Femur (tissue), 1 donor: ENCODE results near the gene BAZ2B.

ENCODE experiments used
- DNase-seq: peaks from one replicate; pipeline ENCODE4 v3.0.0-alpha.2; 2017

BAZ2B gene

DNA sequence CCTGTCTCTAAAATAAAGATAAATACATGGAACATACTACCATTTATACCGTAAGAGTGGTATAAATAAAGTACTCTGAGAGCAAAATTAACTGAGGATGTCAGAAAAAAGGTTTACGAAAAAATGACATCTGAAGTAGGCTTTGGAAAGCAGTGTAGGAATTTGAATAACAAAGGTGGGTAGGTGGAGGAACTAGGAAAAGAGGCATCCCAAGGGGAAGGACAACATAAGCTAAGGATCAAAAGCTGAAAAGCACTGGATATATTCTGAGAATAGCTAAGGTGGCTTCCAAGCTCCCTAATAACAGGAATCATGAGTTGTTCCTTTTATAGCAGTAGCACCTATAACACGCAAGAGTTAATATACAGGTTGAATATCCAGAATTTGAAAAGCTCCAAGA lies 91.3 kb downstream of the BAZ2B start:
- DNase-seq, result no peak

DNA sequence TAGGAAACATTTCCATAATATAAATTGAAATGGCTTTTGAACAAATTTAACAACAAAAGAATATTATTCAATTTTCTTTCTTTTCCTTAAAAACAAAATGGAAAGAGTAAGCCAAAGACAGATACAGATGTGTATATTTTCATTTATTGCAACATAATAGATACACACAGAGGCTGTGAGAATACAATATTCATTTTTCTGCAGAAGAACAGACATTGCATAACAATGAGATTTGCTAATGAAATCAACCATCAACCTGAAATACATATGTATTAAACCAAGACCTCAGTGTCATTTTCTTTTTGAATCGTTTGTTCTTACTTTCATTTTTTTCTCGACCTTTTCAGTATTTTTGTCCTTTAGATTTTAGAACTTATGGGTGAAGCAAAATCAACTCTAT lies 95.1 kb downstream of the BAZ2B start:
- DNase-seq, result no peak

DNA sequence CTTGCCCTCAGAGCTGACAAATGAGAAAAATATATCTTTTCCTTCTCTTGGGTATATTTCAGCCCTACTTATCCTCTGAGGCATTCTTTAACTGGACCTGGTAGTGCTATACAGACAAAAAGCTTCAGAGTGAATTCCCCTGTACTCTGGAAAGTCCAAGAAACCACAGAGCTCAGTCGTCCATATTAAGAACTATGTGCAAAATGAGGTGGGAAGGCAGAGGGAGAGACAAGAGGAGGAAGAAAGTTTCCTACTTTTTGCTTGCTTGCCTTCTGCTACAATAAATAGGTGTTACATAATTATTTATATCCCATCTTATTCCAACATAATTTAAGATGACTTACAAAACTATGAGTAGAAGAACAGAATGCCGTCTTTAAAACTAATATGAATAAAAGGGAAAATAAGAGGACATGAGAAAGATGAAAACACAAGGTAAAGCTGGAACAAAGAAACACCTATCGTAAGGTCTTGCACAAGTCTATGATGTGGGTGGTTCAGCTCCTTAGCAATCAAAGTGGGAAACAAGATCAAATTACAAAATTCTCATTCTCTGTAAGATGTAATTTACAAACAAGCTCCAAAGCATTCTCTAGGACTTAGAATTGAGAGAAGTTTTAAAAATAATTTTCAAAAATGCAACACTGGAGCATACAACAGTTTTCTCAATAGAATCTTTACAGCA lies 97.9 kb downstream of the BAZ2B start:
- DNase-seq, result no peak

DNA sequence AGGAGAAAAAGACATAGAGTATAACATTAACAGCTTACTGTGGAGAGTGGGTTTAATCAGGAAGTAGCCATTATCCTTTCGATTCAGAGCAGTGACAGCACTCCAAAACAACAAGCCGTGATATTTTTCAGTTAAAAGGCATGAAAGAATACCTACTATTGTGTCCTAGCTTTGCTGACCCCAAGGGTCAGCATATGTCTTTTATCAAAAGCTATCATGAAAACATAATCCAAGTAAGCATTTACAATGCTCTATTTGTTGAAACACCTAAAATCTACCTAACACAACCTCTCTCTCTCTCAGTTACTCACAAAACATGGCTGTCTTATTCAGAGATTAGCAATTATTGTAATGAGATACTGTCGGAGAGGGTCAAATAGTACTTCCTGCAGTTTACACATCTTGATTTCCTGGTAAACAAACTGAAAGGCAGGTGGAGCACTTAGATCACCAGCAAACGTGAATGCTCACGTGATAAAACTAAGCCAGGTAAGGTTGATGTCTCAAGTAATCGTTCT lies 100.0 kb downstream of the BAZ2B start:
- no peak for DNase-seq

DNA sequence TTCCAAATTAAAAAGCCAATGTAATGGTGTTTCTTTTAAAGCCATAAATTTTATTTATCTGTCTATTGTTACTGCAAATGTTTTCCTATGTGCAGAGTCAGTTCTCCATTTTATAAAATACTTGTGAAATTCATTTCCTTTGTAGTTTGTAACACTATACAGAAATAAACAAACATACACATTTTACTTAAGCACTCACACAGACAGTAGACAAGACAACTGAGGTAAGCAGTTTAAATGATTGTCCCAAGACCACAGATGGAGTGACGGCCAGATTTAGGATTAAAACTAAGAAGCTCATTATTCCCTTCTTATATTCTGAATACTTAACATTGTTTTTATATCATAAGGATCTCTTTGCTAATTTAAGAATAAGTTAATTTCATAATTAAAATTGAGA lies 100.9 kb downstream of the BAZ2B start:
- no peak for DNase-seq

DNA sequence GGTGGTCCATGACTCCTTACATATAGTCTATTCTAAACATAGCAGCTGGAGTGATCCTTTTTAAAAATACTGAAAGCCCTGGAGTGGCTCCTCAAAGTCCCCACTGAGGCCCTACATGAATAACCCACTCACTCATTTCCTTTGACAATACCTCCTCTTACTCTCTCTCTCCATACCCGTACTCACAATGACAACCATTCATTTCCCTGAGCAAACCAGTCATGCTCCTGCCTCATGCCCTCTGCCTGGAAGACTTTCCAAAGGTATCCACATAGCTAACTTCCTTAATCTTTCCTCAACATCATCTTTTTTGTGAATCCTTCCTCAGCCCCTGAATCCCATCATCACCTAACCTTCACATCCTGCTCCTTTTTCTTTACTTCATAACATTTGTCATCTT lies 102.6 kb downstream of the BAZ2B start:
- DNase-seq, result no peak

DNA sequence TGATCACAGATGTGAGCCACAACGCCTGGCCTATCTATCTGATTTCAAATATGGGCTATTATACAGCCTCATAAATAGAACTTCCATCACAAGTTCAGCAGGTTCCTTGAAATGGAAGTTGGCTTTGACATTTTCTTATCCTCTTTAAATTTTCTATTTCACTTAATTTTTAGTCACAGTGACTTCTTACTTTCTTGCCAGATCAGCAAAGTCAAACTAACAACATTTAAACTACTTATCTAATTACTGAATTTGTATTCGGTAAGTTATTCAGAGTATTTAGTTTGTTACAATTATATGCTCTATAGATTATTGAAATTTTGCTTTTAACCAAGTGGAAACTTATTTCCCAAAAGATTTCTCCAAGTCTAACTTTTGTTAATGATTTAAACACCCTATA lies 108.2 kb downstream of the BAZ2B start:
- DNase-seq, result no peak

DNA sequence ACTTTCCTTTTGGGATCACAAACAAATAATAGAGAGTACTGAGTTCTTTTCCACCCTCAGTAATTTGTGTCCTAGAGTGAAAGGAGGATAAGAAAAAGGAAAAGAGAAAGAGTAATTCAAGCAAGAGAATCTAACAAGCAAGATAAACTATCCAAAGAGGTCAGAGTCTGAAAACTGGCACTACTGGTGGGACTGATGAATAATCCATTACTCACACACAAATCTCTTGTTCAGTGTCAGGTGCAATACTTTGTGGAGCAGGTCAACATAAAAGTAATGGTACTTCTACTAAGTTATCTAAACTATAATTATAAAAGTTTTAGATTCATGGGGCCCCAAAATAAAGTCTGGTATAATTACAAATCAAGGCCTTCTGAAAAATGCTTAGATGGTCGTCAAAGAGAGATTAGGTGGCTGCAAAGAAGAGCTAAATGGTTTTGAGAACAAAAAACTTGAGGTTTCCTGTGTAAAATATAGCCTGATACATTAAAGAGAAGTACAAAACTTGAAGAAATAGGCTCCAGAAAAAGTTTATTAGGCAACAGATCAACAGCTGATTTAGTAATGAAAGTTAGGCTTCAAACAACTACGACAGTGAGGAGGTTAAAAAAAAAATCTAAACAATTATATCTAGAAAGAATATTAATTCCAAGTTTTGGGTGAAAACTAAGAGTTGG lies 109.4 kb downstream of the BAZ2B start:
- DNase-seq, result no peak

DNA sequence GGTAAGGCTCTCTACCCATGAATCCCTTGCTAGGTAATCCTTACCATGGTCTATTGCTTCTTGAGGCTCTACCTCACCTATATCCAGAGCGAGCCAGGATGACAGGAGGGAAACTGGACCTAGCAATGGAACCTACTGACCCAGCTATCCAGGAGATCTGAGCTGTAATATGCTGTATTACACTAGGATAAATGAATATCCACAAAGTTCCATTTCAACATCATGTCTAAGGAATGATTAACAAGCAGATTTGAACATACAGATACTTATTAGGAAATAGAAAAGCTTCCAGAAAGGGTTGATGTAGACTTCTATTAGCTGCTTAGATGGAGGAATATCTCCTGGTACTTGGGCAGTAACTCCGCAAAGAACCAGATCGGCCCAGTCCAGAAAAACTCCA lies 110.1 kb downstream of the BAZ2B start:
- no peak for DNase-seq

DNA sequence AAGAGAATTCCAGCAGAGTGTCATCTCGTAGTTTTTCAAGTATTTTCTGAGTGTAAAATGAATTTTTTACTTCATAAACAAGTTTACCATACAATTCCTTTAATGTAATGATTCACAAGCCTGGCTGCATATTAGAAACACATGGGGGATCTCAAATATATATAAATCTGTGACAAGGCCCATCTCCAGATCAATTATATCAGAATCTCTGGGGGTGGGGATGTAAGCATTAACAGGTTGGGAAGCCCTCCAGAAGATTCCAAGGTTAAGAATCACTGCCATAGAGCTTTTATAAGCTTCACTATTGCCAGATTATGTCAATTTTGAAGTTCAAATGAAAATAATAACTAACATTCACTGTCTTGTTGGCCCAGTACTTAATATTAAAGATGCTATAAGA lies 111.2 kb downstream of the BAZ2B start:
- no peak for DNase-seq

DNA sequence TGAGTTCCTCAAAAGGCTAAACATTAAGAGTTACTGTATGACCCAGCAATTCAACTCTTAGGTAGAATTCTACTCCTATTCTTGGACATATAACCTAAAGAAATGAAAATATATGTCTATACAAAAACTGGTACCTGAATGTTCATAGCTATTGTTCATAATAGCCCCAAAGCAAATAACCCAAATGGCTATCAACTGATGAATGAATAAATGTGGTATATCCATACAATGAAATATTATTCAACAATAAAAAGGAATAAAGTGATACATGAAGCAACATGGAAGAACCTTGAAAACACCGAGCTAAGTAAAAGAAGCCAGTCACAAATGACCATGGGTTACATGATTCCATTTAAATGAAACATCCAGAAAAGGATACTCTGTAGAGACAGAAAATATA lies 114.6 kb downstream of the BAZ2B start:
- DNase-seq, result no peak

DNA sequence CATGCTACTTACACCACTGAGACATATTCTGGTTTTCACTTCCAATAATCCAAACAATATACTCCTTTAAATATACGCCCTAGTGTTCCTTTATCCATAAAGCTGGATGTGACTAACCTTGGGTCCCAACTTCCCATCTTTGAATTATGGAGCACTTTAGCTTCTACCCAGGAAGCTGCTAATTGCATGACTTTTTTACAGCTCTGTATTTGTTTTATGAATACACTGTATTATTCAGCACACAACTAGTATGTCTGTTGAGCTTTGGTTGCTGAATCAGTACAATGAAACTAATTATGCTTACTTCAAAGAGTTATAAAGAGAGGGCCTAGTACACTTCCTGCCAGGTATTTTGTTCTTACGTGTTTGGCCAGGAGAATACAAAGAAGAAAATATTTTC lies 118.5 kb downstream of the BAZ2B start:
- DNase-seq, result no peak

DNA sequence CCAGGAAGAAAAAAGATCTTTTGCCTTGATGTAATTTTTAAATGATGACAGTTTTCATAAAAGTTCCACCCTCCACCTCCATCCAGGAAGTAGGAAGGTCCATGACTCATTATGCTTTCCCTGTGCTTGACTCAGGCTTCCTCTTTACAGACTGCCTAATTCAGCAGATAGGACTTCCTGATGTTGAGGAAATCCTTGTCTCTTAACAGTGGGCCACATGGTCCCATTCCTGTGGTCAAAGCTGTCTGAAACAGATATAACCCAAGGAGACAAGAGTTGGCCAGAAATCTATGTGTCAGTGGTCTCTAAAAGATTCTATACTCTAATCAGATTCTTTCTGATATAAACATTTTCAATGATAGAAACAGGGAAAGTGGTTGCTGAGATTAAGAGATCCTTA lies 119.1 kb downstream of the BAZ2B start:
- no peak for DNase-seq

DNA sequence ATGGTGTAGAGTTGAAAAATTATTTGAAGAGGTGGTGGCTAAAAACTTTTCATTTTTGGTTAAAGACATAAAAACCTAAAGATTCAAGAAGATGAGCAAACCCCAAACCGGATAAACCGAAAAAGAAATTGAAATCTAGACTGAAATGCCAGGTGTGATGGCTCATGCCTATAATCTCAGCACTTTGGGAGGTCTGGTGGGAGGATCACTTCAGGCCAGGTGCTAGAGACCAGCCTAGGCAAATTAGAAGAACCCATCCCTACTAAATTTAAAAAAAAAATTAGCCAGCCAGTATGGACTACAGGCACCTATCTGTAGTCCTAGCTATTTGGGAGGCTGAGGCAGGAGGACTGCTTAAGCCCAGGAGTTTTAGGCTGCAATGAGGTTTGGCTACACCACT lies 126.9 kb downstream of the BAZ2B start:
- no peak for DNase-seq

DNA sequence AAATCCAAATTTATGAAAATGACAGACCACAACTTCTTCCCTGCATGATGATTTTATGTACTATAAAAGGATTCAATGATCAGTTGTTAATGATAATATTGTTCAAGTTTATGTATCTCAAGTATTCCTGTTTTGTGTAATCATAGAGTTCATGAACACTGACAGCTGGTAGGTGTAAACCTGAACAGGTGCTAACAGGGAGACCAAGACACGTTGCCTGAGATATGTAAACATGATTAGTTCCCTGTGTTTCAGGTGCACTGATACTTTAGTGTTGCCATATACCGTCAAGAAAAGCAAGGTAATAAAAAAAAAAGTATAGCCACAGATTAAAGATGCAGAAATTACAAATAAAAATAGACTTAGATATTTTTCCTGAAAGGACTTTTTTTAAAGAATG lies 131.8 kb downstream of the BAZ2B start:
- no peak for DNase-seq

DNA sequence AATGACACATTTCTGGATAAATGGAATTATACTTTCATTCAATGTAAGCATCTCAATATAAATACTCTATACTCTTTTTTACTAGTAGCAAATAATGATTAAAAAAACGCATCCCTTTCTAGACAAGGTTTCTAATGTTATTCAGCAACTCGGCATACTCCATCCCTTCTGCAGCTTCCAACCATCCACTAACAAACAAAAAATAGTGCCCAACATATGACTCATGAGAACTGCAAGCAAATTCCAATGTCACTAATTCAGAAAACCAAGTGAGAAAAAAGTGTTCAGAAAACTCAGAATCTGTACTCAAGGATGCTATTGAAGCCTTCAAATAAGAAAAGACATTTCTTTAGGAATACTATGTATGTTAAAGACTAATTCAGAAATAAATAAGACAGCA lies 140.0 kb downstream of the BAZ2B start:
- no peak for DNase-seq

DNA sequence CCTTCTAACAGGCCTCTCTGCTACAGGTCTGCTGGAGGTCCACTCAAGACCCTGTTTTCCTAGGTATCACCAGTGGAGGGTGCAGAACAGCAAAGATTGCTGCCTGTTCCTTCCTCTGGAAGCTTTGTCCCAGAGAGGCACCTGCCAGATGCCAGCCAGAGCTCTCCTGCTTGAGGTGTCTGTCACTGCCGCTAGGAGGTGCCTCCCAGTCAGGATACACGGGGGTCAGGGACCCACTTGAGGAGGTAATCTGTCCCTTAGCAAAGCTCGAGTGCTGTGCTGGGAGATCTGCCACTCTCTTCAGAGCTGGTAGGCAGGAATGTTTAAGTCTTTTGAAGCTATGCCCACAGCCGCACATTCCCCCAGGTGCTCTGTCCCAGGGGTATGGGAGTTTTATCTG lies 140.6 kb downstream of the BAZ2B start:
- no peak for DNase-seq

DNA sequence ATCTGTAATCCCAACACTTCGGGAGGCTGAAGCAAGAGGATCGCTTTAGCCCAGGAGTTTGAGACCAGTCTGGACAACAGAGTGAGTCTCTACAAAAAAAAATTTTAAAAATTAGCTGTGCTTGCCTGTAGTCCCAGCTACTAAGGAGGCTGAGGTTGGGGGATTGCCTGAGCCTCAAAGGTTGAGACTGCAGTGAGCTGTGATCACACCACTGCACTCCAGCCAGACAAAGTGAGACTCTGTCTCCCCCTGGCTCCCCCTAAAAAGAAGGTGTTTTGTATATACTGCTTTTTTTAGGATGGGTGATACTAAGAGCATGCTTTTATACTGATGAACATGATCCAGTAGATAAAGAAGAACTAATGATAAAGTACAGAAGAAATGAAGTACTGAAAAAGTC lies 145.0 kb downstream of the BAZ2B start:
- no peak for DNase-seq

DNA sequence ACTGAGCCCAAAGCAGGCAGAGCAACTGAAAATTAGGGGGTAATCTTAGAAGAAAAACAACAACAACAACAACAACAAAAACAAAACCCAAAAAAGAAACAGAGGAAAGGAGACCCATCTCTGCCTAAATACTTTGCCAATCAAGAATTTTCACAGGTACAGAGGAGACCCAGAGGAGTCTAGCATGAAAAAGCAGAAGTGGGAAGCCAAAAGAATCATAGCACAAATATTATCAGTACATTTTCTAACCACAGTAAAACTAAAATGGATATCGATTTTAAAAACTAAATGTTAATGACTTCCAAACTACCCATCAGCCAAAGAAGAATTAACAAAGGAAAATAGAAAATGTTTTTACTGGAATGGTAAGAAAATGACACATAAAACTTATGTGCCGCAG lies 148.1 kb downstream of the BAZ2B start:
- no peak for DNase-seq

DNA sequence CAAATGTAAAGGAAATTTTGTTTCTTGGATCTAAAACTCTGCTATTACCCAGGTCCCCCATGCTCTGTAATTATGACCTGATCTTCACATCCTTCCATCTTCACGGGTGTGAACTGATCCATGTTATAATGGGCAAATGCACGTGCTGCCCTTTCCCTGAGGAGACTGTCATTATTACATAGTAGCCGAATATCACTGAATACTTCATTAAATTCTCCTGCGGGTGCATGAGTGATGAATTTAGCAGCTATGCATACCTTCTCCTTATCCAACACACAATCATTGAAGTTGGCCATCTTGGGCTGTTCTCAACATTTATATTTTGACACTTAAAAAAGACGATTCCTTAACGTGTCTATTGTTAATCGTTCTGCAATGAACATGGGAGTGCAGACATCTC lies 153.4 kb downstream of the BAZ2B start:
- DNase-seq, result no peak

DNA sequence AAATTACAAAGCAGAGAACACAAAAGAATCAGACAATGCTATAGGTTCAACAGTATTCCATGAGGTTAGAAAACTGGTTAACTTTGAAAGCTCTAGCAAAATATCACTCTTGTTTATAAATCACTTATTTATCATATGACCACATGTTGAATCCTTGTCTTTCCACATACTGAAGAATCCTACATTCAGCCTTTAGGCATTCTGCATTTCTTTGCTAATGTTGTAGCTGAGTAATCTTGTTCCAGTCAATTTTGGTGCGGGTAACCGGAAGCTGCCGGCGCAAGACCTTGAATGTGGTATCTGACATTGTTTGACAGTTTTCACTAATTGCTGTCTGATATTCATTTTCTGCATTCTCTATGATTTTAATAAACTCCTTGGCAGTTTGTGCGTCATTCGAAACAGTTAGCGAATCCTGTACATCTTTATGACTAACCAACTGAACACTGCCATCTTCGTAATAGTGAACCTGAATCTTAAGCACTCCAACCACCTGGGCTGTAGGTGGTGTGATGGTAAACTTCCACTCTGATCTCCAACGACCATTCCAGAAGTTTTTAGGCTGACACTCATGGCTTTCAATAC lies 154.1 kb downstream of the BAZ2B start:
- DNase-seq, result no peak

DNA sequence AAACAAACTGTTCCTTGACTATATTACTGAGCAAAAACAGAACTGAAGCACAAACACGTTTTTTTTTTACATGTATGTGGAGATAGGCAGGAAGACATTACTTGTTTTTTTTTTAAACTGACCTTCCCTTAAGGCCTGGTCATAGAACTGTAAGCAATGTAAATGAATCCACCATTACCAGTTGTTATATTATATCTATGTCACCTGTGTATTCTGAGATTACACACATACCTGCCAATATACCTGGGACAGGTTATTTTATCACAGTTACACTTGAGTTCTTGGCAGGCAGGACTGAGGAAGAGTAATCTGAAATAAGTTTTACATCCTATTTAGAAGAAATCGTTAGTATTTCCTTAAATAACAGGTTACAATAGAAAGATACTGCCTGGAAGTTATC lies 155.3 kb downstream of the BAZ2B start:
- no peak for DNase-seq

DNA sequence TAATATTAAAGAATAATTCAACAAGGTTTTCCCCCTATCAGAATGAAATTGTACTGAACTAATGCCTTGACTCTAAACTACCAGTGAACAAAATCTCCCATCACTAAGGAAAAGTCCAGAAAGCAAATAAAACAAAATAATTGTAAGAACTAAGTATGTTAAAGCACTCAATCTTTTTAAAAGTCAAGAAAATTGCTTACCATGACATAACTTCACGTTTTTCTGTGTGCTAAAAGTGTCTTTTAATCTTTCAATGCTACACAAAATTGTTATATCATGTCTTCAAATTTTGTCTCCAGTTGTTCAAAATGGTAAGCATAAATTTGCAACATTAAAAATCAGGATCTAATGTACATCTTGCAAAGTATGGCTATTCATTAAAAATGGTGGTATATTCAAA lies 156.1 kb downstream of the BAZ2B start:
- DNase-seq, result no peak

DNA sequence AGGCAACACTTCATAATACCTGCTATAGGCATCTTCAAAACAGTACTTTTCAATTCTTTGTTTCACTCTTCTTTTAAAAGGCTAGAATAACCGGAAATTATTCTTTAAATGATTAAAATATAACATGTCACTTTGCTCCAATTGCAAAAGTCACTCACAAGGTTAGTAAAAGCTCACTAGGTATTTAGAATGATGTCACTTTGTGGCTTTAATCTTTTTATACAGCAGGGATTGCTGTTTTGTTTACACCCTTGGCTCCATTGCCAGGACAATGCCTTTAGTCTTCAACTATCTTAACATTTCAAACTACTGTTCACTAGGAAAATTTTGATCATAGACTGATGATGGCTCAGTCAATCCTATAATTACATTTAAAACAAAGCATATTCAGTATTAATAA lies 157.1 kb downstream of the BAZ2B start:
- DNase-seq, result no peak

DNA sequence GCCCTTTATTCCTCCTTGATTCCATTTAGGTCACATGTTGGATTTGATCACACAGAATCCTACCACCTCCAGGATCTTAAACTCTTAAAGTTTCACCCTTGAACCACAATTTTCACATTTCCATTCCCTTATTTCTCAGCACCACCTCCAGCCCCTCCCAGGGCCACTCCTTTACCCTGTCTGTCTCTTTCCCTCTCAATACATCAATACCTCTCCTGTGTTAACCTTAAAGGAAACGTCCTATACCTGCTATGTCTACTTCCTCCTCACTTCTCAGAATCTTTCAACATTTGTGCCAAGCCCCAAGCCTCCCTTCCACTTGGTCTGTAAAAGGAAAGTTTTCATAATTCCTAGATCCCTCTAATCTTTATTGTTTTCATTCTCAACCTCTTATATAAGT lies 158.8 kb downstream of the BAZ2B start:
- no peak for DNase-seq
